ENCODE measurements around the gene TRIM54.
"Not testable (repeated sequence)": the region's sequence is repeated elsewhere in the genome, so short reads cannot be mapped to it uniquely, and the experiment has no call there.

Gene TRIM54

GRCh38 chr2:27347641-27348040, 65.4 kb downstream of the TRIM54 start:
- DNase-seq (ENCODE audit: low read depth), result no peak
- H3K4me3 ChIP-seq (ENCODE audit: low read depth, low read length), result no peak overlapping the region
- TF ChIP-seq CTCF (IDR thresholded peaks at IDR 0.05; ENCODE audit: control insufficient read depth, extremely low read depth, insufficient read depth), result no peak

GRCh38 chr2:27350106-27350693, 68.0 kb downstream of the TRIM54 start:
- DNase-seq (ENCODE audit: low read depth), result no peak
- TF ChIP-seq CTCF (IDR thresholded peaks at IDR 0.05; ENCODE audit: control insufficient read depth, extremely low read depth, insufficient read depth), result no peak
- no peak overlapping the region for H3K4me3 ChIP-seq (ENCODE audit: low read depth, low read length)

- no peak for TF ChIP-seq CTCF (IDR thresholded peaks at IDR 0.05; ENCODE audit: control insufficient read depth, extremely low read depth, insufficient read depth)
- H3K4me3 ChIP-seq (ENCODE audit: low read depth, low read length), result no peak overlapping the region
- DNase-seq (ENCODE audit: low read depth), result no peak
Measured at GRCh38 chr2:27351802-27352598, 69.8 kb downstream of the TRIM54 start.

- not testable (repeated sequence) for H3K4me3 ChIP-seq (ENCODE audit: low read depth, low read length); DNase-seq (ENCODE audit: low read depth)
Measured at GRCh38 chr2:27353386-27353761, 71.1 kb downstream of the TRIM54 start.

- DNase-seq (ENCODE audit: low read depth), result no peak
- H3K4me3 ChIP-seq (ENCODE audit: low read depth, low read length), result no peak overlapping the region
Measured at GRCh38 chr2:27353762-27354596, 71.8 kb downstream of the TRIM54 start.

GRCh38 chr2:27354597-27354927, 72.3 kb downstream of the TRIM54 start:
- no peak for DNase-seq (ENCODE audit: low read depth)
- H3K4me3 ChIP-seq (ENCODE audit: low read depth, low read length), result no peak overlapping the region
- TF ChIP-seq CTCF (IDR thresholded peaks at IDR 0.05; ENCODE audit: control insufficient read depth, extremely low read depth, insufficient read depth), result no peak

More at GRCh38 chr2:27353762-27354596, 71.8 kb downstream of the TRIM54 start:
- no peak for TF ChIP-seq CTCF (IDR thresholded peaks at IDR 0.05; ENCODE audit: control insufficient read depth, extremely low read depth, insufficient read depth)

GRCh38 chr2:27356056-27356381, 73.8 kb downstream of the TRIM54 start:
- H3K4me3 ChIP-seq (ENCODE audit: low read depth, low read length), result peak overlapping the region; percentile 88

More at GRCh38 chr2:27356056-27356381, 73.8 kb downstream of the TRIM54 start:
- TF ChIP-seq CTCF (IDR thresholded peaks at IDR 0.05; ENCODE audit: control insufficient read depth, extremely low read depth, insufficient read depth), result no peak
- DNase-seq (ENCODE audit: low read depth), result no peak
